Skeletal muscle tissue (tissue), 4 donors: ENCODE results near the gene COL23A1. TPM values are rescaled to one million over a fixed set of nuclear protein-coding genes. Genes with fewer than 3 reads are reported as not detected.

Experiments
- H3K27ac ChIP-seq: one replicate; pipeline ENCODE4 v1.7.0; 2013; ENCODE audit warnings: mild to moderate bottlenecking, low read depth, low read length, inconsistent platforms
- H3K27me3 ChIP-seq, 3 donors: one replicate each; pipeline ENCODE4 v1.7.0; 2013; ENCODE audit warnings: low read length in 3 of 3; ENCODE audit not compliant: control insufficient read depth in 3 of 3, insufficient read depth in 3 of 3
- H3K36me3 ChIP-seq, 3 donors: one replicate each; pipeline ENCODE4 v1.7.0; 2013; ENCODE audit warnings: low read length in 3 of 3; ENCODE audit not compliant: control insufficient read depth in 3 of 3, insufficient read depth in 3 of 3
- H3K4me1 ChIP-seq, 3 donors: one replicate each; pipeline ENCODE4 v1.7.0; 2013; ENCODE audit warnings: low read length in 3 of 3, mild to moderate bottlenecking in 3 of 3; ENCODE audit not compliant: control insufficient read depth in 3 of 3, insufficient read depth in 3 of 3
- H3K4me3 ChIP-seq, 3 donors: one replicate each; pipeline ENCODE4 v1.7.0; 2013; ENCODE audit warnings: low read length in 3 of 3
- H3K9ac ChIP-seq, 3 donors: one replicate each; pipeline ENCODE4 v1.7.0; 2013; ENCODE audit warnings: low read length in 3 of 3, mild to moderate bottlenecking in 3 of 3, moderate library complexity in 2 of 3, low read depth in 1 of 3
- H3K9me3 ChIP-seq, 3 donors: one replicate each; pipeline ENCODE4 v1.7.0; 2013; ENCODE audit warnings: low read length in 3 of 3; ENCODE audit not compliant: control insufficient read depth in 3 of 3
- total RNA-seq: library from RNA; depleted of rRNA; stranded (reverse); fragments of >200 nt; gene quantifications from one replicate; pipeline ENCODE4 v1.2.3, GENCODE V29; 2014
- donor health status: Osteomylitis.

Gene COL23A1
- total RNA-seq, 1 donor from 2014 or later: 0.52 TPM

- Histone ChIP-seq H3K27ac (no peak overlapping the region), H3K4me3 (no peak overlapping the region), H3K27me3 (no peaks in the 10 kb centered on the region), H3K4me1 (peaks cover 8 to 36% (median 22%) of the 10 kb centered on the region in 3 donors), H3K9ac (no peak overlapping the region), H3K9me3 (no peaks in the 10 kb centered on the region), H3K36me3 (peaks cover 47 to 73% (median 62%) of the 10 kb centered on the region in 3 donors)
These were observed 365.0 kb downstream of the COL23A1 start for GRCh38 chr5:178225174-178225573.

GRCh38 chr5:178224403-178224802, 365.8 kb downstream of the COL23A1 start:
- H3K4me1 ChIP-seq: peaks cover 2 to 28% (median 15%) of the 10 kb centered on the region in 3 donors
- H3K36me3 ChIP-seq: peaks cover 39 to 66% (median 55%) of the 10 kb centered on the region in 3 donors
- no peaks in the 10 kb centered on the region for H3K27me3 ChIP-seq
- H3K9me3 ChIP-seq: no peaks in the 10 kb centered on the region
- H3K27ac ChIP-seq: no peak overlapping the region
- no peak overlapping the region for H3K9ac ChIP-seq
- no peak overlapping the region for H3K4me3 ChIP-seq

DNA sequence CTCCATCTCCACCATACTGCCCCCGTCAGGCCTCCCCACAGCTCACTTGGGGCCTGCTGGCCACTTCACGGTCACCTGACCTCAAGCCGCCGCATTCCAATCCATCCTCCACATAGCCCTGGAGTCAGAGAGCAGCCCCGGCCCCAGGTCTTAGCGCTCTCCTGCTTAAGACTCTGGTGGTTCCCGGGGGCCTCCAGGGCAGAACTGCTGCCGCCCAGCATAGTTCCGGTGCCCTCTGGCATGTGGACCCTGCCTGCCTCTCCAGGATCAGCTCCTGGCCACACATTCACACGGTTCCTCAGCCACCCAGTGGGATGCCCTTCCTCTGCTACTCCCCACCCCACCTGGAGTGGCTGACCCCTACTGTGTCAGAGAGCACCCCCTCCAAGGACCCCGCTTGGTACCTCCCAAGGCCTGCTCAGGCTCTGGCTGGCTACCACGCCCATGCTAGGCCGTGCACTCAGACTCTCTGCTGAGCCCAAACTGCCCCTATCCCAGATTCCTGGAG, 366.3 kb downstream of the COL23A1 start:
- peaks cover 2 to 26% (median 13%) of the 10 kb centered on the region in 3 donors for H3K4me1 ChIP-seq
- no peak overlapping the region for H3K4me3 ChIP-seq
- no peak overlapping the region for H3K27ac ChIP-seq
- no peaks in the 10 kb centered on the region for H3K27me3 ChIP-seq
- peak overlapping the region in 1 of 3 donors; percentile 33 for H3K9ac ChIP-seq
- H3K36me3 ChIP-seq: peaks cover 37 to 61% (median 51%) of the 10 kb centered on the region in 3 donors
- no peaks in the 10 kb centered on the region for H3K9me3 ChIP-seq

- Histone ChIP-seq H3K36me3 (peaks cover 33 to 55% (median 49%) of the 10 kb centered on the region in 3 donors), H3K4me1 (peaks cover 2 to 20% (median 7%) of the 10 kb centered on the region in 3 donors), H3K27me3 (no peaks in the 10 kb centered on the region), H3K9me3 (no peaks in the 10 kb centered on the region), H3K9ac (no peak overlapping the region), H3K4me3 (no peak overlapping the region), H3K27ac (no peak overlapping the region)
These were observed 366.9 kb downstream of the COL23A1 start for GRCh38 chr5:178223196-178223773.

DNA sequence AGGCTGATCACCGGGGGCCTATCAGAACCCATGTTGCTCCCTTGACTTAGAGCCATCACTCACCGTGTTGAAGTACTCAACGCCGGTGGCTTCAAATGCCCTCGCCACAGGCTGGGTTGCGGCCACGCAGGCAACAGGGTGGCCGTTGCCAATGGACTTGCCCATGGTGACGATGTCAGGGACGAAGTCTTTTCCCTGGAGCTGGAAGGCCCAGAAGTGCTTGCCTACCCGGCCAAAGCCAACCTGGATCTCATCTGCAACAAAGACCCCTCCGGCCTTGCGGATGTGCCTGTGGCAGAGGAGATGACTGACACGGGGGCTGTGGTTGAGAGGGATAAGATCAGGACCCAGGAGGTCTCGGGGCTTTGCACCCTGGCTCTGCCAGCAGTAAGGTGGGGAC, 367.9 kb downstream of the COL23A1 start:
- H3K27me3 ChIP-seq: no peaks in the 10 kb centered on the region
- H3K9ac ChIP-seq: peak overlapping the region in 1 of 3 donors; percentile 12
- H3K27ac ChIP-seq: peak overlapping the region; percentile 4
- H3K4me1 ChIP-seq: peaks cover 2 to 13% (median 2%) of the 10 kb centered on the region in 3 donors
- peaks cover 31 to 45% (median 42%) of the 10 kb centered on the region in 3 donors for H3K36me3 ChIP-seq
- no peak overlapping the region for H3K4me3 ChIP-seq
- H3K9me3 ChIP-seq: no peaks in the 10 kb centered on the region

DNA sequence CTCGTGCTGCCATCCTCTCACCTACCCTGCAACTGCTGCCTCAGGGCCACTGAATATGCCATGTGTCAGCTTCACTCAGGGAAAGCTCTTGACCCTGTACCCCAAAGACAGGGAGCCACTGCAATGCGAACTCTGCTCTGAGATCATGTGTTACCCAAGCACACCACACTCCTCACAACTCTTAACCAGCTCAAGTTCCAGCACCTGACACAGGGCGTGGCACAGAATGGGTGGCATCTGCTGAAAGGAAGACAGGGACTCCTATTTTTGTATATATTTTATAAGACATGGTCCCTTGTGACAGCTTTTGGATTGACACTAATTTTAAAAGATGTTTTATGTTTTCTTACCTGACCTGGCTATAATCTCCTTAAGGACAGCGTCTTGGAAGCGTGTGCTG, 368.3 kb downstream of the COL23A1 start:
- Histone ChIP-seq H3K9me3 (no peaks in the 10 kb centered on the region), H3K9ac (peak overlapping the region in 1 of 3 donors; percentile 12), H3K27ac (peak overlapping the region; percentile 13), H3K36me3 (peaks cover 27 to 46% (median 40%) of the 10 kb centered on the region in 3 donors), H3K27me3 (no peaks in the 10 kb centered on the region), H3K4me1 (peaks cover 2 to 13% (median 2%) of the 10 kb centered on the region in 3 donors), H3K4me3 (no peak overlapping the region)

GRCh38 chr5:178221282-178221681, 368.9 kb downstream of the COL23A1 start:
- H3K36me3 ChIP-seq: peaks cover 28 to 48% (median 42%) of the 10 kb centered on the region in 3 donors
- peak overlapping the region; percentile 13 for H3K27ac ChIP-seq

DNA sequence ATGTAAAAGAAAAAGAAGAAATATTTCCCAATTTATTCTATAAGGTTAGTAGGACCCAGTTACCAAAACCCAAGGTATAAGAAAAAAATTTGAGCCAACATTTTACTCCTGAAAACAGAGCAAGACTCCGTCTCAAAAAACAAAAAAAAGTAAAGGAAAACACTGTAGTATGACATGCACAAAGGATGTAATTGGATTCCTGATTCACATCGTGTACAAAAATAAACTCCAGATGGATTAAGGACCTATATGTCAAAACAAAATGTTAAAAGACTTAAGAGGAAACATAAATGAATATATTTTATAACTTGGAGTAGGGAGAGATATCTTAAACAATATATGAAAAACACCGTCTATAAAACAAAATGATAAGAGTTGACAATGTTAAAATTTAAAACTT, 371.4 kb downstream of the COL23A1 start:
- Histone ChIP-seq H3K9ac (no peak overlapping the region), H3K4me1 (peaks cover 2 to 19% (median 2%) of the 10 kb centered on the region in 3 donors), H3K9me3 (no peaks in the 10 kb centered on the region), H3K4me3 (no peak overlapping the region), H3K27ac (no peak overlapping the region), H3K27me3 (no peaks in the 10 kb centered on the region), H3K36me3 (peaks cover 41 to 60% (median 50%) of the 10 kb centered on the region in 3 donors)

More at GRCh38 chr5:178221282-178221681, 368.9 kb downstream of the COL23A1 start:
- peaks cover 2 to 15% (median 2%) of the 10 kb centered on the region in 3 donors for H3K4me1 ChIP-seq
- no peaks in the 10 kb centered on the region for H3K9me3 ChIP-seq
- H3K27me3 ChIP-seq: no peaks in the 10 kb centered on the region
- H3K4me3 ChIP-seq: no peak overlapping the region
- H3K9ac ChIP-seq: peak overlapping the region in 1 of 3 donors; percentile 40

GRCh38 chr5:178218237-178218776, 371.9 kb downstream of the COL23A1 start:
- no peak overlapping the region for H3K9ac ChIP-seq
- H3K36me3 ChIP-seq: peaks cover 44 to 59% (median 47%) of the 10 kb centered on the region in 3 donors

GRCh38 chr5:178216779-178217178, 373.4 kb downstream of the COL23A1 start:
- Histone ChIP-seq H3K4me1 (peaks cover 14 to 30% (median 16%) of the 10 kb centered on the region in 3 donors), H3K9me3 (no peaks in the 10 kb centered on the region), H3K4me3 (no peak overlapping the region), H3K27me3 (no peaks in the 10 kb centered on the region), H3K9ac (no peak overlapping the region), H3K27ac (no peak overlapping the region), H3K36me3 (peaks cover 48 to 61% (median 56%) of the 10 kb centered on the region in 3 donors)

More at GRCh38 chr5:178218237-178218776, 371.9 kb downstream of the COL23A1 start:
- H3K4me1 ChIP-seq: peaks cover 6 to 22% (median 6%) of the 10 kb centered on the region in 3 donors
- H3K9me3 ChIP-seq: no peaks in the 10 kb centered on the region
- H3K27ac ChIP-seq: no peak overlapping the region
- H3K4me3 ChIP-seq: no peak overlapping the region
- H3K27me3 ChIP-seq: no peaks in the 10 kb centered on the region
